NCI-H1417 treated with DMSO at 0.1 percent for 48 hours (cell line): Measurements from ENCODE around the gene ZXDC.

ENCODE experiments used
- DNase-seq: peaks from one replicate; lab custom pipeline; 2025; lab: John Stamatoyannopoulos, UW

Gene ZXDC

GRCh38 chr3:126434931-126435411 is 40.7 kb downstream of the ZXDC start:
- no peak for DNase-seq

- DNase-seq: no peak
Measured at GRCh38 chr3:126434264-126434590, 41.5 kb downstream of the ZXDC start.

- no peak for DNase-seq
Measured at GRCh38 chr3:126433496-126434263, 42.0 kb downstream of the ZXDC start.

- DNase-seq: no peak
Measured at GRCh38 chr3:126433105-126433430, 42.6 kb downstream of the ZXDC start.

DNA sequence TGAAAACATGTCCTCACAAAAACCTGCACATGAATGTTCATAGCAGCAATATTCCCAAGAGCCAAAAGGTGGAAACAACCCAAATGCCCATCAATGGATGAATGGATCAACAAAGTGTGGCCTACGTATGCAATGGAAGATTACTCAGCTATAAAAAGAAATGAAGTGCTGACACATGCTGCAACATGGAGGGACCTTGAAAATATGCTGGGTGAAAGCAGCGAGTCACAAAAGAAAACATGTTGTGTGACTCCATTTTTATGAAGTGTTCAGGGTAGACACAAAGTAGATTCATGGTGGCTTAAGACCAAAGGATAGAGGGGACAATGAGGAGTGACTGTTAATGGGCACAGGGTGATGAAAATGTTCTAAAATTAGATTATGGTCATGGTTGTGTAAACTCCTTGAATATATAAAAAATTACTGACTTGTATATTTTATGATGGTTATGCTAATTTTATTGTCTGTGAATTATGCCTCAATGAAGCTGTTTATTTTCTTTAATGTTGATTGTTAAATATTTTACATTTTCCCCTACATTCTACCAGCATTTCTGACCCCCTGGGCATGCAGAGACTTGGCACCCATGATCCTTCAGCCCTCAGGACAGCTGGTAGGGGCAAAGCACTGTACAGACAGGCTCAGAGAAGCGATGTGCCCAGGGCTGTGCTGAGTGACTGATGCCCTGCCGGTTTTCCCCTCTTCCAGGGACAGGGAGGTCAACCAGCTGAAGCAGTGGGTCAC is 43.2 kb downstream of the ZXDC start:
- DNase-seq: no peak

DNA sequence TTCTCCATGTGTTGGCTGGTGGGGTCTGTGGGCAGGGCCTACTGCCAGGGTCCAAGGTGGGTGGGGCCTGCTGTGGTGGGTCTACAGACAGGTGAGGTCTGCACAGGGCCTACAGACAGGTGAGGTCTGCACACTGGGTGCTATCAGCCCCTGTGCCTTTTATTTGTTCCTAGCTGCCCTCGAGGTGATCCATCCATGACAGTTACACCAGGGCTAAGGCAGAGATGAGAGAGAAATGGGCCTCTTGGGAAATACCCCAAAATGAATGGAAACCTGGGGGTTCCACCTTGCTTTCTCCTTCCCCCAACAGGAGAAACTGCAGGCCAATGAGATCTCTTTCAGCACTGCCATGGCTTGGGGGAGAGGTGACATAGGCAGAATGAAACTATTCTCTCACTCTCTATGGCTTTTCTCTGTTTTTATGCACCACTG is 44.6 kb downstream of the ZXDC start:
- DNase-seq: no peak

DNA sequence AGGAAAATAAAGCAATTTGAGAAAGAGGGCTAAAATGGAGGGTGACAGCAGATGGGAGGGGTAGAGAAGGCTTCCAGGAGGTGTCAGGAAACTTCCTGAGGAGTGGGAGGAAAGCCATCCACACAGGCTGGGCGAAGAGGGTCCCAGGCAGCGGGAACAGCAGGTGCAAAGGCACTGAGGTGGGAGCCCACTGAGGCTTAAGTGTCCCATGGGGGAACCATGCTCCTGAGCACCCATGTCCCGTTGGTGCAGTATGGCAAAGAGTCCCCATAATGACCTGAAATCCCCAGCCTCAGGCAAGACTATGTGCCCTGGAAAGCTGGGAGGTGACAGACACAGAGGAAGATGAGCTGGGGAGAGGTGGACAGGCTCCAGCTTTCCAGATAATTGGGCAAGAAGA is 50.9 kb downstream of the ZXDC start:
- no peak for DNase-seq

GRCh38 chr3:126424039-126424717 is 51.5 kb downstream of the ZXDC start:
- DNase-seq: no peak

- DNase-seq: no peak
Measured at GRCh38 chr3:126423191-126424038, 52.3 kb downstream of the ZXDC start.

DNA sequence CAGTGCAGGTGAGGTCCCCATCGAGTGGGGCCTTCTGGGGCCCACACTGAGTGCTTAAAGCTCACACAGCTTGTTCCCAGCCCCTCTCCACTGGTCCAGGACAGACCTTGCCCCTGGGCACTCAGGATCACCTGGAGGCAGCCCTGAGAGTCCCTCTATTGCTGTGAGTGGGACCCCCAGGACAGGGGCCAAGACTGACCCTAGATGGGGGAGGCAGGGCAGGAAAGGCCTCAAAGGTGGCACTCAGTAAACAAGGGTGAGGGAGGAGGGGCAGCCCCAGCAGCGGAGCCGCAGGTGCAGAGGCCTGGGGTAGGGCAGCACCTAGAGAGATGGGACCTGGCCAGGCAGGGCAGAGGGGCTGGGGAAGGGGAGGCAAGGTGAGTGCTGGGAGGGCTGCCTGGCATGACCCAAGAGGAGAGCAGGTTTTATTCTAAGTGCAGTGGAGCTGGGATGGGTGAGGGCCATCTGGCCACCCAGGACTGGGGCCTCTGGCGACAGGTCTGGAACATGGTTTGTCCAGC is 53.1 kb downstream of the ZXDC start:
- no peak for DNase-seq

- DNase-seq: no peak
Measured at GRCh38 chr3:126422121-126422520, 53.6 kb downstream of the ZXDC start.

- DNase-seq: no peak
Measured at GRCh38 chr3:126421573-126422119, 54.0 kb downstream of the ZXDC start.

- no peak for DNase-seq
Measured at GRCh38 chr3:126419886-126420786, 55.6 kb downstream of the ZXDC start.

DNA sequence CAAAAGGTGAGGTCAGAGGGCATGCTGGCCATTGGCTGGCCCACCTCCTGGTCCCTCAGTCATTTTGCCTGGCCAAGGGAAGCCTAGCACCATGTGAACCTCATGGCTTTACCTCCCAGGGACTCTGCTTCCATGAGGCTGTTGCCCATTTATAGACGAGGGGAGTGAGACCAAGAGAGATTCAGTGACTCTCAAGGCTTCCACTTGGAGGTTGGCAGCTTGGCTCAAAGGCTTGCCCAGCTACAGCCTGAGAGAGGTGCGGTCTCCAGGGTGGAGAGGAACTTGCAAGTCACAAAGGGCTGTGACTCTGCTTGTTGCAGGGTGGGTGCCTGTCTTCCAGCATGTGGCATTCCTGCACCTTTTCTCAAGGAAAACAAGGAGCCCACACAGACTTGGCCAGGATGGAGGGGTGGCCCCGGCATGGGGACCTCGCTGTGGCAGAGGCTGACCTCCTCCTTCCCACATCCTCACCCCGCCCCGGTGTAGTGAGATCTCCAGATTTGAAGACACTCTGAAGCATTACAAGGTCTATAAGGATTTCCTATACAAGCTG is 56.5 kb downstream of the ZXDC start:
- no peak for DNase-seq

DNA sequence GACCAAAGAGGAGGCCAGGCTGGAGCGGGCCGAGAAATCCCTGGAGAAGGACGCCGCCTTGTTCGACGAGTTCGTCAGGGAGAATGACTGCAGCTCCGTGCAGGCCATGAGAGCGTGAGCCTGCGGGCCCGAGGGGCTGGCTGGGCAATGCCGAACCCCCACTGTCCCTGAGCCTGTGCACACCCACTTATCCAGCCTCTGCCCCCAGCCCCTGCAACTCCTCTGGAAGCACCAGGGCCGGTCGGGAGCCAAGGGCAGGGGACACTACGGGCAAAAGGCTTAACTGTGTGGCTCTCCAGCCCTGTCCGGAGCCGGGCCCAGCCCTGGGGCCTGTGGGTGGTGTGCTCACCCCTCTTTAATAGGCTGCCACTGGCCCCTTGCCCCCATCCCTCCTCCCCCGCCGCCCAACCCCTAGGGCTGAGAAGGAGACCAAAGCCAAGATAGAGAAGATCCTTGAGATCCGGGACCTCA is 57.0 kb downstream of the ZXDC start:
- DNase-seq: no peak

DNA sequence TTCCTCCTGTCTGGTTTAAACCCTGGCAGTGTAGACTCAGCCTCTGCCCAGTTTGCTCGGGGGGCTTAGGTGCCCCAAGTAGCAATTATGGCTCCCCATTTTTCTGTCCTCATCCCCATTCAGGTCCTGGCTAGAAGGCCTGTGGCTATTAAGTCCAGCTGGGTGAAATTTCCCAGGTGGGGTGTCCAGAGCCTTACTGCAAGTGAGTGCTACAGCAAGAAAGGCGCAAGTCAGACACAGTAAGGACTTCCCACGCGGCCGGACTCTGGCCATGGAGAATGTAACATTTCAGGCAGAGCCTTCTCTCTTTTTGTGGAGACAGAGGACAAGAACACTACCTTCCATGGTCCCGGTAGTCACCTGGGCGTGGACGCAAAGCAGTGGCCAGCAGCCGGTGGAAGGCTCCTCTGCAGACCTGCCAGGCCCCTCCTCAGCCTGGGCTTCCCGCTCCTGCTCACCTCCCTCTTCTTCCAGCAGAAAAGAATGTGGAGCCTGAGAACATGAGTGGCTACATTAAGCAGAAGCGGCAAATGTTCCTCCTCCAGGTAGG is 57.6 kb downstream of the ZXDC start:
- DNase-seq: no peak

DNA sequence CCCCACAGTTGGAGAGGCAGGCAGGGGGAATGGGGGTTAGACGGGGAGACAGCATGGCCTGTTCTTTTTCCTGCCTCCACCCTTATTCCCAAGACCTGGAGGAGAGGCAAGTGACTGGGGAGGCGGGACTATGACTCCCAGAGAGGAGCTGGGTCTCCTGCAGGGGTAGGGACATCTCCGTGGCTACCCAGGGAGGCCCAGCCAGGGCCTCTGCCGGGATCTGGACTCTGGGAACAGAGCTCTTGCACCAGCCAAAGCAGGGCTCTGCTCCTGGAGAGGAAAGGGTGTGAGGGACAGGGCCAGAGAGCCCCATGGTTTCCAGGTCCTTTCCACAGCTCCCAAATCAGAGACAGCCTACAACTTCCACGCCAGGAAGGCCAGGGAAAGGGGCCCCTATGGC is 58.2 kb downstream of the ZXDC start:
- DNase-seq: no peak

- DNase-seq: no peak
Measured at GRCh38 chr3:126416943-126417342, 58.7 kb downstream of the ZXDC start.

DNA sequence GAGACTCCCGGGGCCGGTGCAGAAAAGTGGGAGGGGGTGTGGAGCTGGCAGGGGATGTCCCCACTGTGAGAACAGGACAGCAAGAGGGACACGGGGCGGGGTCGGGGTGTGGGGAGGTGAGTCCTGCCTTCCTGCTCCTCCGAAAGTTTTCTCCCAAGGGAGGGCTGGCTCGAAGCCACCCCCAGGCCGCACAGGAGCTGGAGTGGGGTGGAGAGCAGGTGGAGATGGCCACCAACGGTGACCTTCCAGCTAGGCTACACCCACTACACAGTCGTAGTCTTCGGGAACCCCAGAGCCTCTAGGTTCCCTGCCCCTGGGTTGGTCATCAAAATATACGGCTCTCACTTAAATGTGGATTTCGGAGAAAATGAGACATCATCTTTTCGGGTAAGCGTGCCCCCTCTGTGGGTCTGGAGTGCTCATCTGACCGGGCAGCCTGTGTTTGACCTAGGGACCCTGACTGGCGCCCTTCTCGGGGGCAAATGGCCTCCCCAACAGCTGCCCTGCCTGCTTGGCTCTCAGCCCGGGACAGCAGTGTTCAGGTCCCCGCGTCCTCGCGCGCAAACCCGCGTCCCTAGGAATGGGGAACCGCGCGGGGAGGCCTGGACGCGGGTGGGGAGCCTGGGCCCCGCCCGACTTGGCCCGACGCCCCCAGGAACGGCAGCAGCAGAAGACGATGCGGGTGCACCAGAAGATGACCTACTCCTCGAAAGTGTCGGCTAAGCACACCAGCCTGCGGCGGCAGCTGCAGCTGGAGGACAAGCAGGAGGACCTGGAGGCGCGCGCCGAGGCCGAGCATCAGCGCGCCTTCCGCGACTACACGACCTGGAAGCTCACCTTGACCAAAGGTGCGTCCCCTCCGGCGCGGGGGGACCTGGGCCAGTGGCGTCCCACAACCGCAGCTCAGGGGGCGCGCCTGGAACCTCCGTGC is 59.8 kb downstream of the ZXDC start:
- no peak for DNase-seq
